ENCODE measurements around the gene SLC24A3.

- TF ChIP-seq EZH2 (IDR thresholded peaks at IDR 0.05; ENCODE audit: low read length) (no peak), CTCF (optimal IDR thresholded peaks at IDR 0.05 in 1 of 3, IDR thresholded peaks at IDR 0.05 in 1 of 3, conservative IDR thresholded peaks at IDR 0.05 in 1 of 3; ENCODE audit: extremely low read depth in 1 of 3, insufficient read depth in 2 of 3, low read length in 3 of 3) (no peak)
Observed at GRCh38 chr20:19264191-19264590, 51.7 kb downstream of the SLC24A3 start.
